Hepatocyte (in vitro differentiated cells): Measurements from ENCODE around the gene FAM53B.

Experiments used
- EZH2 ChIP-seq: fragments of 200-600 bp; sonication (generic); IDR thresholded peaks from 2 replicates; pipeline ENCODE4 v1.6.1; 2016; ENCODE audit warnings: antibody characterized with exemption, mild to moderate bottlenecking, borderline replicate concordance
- TF ChIP-seq, protein P1 (sequence below): fragments of 200-600 bp; sonication (generic); IDR thresholded peaks from 2 replicates; pipeline ENCODE4 v1.5.1; 2016; ENCODE audit warnings: antibody characterized with exemption, mild to moderate bottlenecking; ENCODE audit not compliant: poor library complexity

DNA sequence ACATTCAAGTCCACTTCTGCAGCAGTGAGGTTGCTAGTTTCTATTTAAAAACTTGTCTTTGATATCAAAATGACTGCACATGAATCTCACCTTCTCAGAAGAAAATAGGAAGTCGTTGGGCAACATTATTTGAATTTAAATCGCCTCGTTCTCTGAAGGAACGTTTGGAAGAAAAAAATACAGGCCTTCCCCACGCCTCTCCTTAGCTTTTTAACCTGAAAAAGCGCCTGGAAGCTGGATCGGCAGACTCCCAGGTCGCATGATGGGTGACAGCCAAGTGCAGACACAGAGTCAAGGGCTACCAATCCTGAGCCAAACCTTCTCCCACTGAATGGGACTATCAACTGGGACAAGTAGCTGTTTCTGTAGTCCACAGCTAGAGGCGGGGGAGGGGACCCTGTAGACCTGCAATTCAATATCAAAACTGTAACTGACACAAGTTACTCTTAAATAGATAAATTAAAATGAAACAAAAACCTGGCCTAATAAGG, 2.2 kb downstream of the FAM53B start:
- TF ChIP-seq, protein P1, sequence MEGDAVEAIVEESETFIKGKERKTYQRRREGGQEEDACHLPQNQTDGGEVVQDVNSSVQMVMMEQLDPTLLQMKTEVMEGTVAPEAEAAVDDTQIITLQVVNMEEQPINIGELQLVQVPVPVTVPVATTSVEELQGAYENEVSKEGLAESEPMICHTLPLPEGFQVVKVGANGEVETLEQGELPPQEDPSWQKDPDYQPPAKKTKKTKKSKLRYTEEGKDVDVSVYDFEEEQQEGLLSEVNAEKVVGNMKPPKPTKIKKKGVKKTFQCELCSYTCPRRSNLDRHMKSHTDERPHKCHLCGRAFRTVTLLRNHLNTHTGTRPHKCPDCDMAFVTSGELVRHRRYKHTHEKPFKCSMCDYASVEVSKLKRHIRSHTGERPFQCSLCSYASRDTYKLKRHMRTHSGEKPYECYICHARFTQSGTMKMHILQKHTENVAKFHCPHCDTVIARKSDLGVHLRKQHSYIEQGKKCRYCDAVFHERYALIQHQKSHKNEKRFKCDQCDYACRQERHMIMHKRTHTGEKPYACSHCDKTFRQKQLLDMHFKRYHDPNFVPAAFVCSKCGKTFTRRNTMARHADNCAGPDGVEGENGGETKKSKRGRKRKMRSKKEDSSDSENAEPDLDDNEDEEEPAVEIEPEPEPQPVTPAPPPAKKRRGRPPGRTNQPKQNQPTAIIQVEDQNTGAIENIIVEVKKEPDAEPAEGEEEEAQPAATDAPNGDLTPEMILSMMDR = no peak
- TF ChIP-seq EZH2 = no peak
